PFSK-1 (cell line): ENCODE results near the gene GSDME.

Experiments
- FOXP2 ChIP-seq: optimal IDR thresholded peaks from 2 replicates; pipeline ENCODE3; 2011; ENCODE audit warnings: borderline replicate concordance, control low read depth, inconsistent platforms; ENCODE audit not compliant: insufficient read depth; ENCODE audit errors: extremely low read length, extremely low read depth
- POLR2AphosphoS5 ChIP-seq: IDR thresholded peaks from 2 replicates; pipeline ENCODE4 v1.6.1; 2012; ENCODE audit warnings: low read depth, mild to moderate bottlenecking, control low read depth, low read length, moderate library complexity
- REST ChIP-seq, 2 experiments: IDR thresholded peaks; 2 replicates each; pipeline versions ENCODE4 v1.6.1 to v1.8.0; 2011 to 2012; ENCODE audit warnings: low read depth in 2 of 2, low read length in 2 of 2, control low read depth in 1 of 2, inconsistent platforms in 1 of 2, mild to moderate bottlenecking in 1 of 2, moderate library complexity in 1 of 2; ENCODE audit not compliant: insufficient read depth in 1 of 2
- SIN3A ChIP-seq: IDR thresholded peaks from 2 replicates; pipeline ENCODE4 v1.6.1; 2012; ENCODE audit warnings: mild to moderate bottlenecking, low read length, moderate library complexity, borderline replicate concordance; ENCODE audit not compliant: insufficient read depth
- TAF1 ChIP-seq: IDR thresholded peaks from 2 replicates; pipeline ENCODE4 v1.6.1; 2012; ENCODE audit warnings: low read length, control low read depth, borderline replicate concordance; ENCODE audit not compliant: insufficient read depth

GSDME gene

GRCh38 chr7:24793982-24794648 lies 36.9 kb upstream of the GSDME start:
- TF ChIP-seq SIN3A: no peak
- no peak for TF ChIP-seq POLR2AphosphoS5
- no peak for TF ChIP-seq FOXP2
- TF ChIP-seq REST (IDR thresholded peaks at IDR 0.05; ENCODE audit: insufficient read depth in 1 of 2, low read depth in 2 of 2, low read length in 2 of 2): no peak
- TF ChIP-seq TAF1: no peak

GRCh38 chr7:24788961-24789576 lies 31.8 kb upstream of the GSDME start:
- TF ChIP-seq POLR2AphosphoS5 (no peak), TAF1 (no peak), SIN3A (no peak), FOXP2 (no peak), REST (IDR thresholded peaks at IDR 0.05; ENCODE audit: insufficient read depth in 1 of 2, low read depth in 2 of 2, low read length in 2 of 2) (no peak)

GRCh38 chr7:24788075-24788474 lies 30.8 kb upstream of the GSDME start:
- TF ChIP-seq TAF1 (no peak), SIN3A (no peak), FOXP2 (no peak), POLR2AphosphoS5 (no peak), REST (IDR thresholded peaks at IDR 0.05; ENCODE audit: insufficient read depth in 1 of 2, low read depth in 2 of 2, low read length in 2 of 2) (no peak)

GRCh38 chr7:24786941-24787340 lies 29.7 kb upstream of the GSDME start:
- no peak for TF ChIP-seq TAF1
- TF ChIP-seq FOXP2: no peak
- TF ChIP-seq REST (IDR thresholded peaks at IDR 0.05; ENCODE audit: insufficient read depth in 1 of 2, low read depth in 2 of 2, low read length in 2 of 2): no peak
- TF ChIP-seq POLR2AphosphoS5: no peak
- TF ChIP-seq SIN3A: no peak
